ENCODE measurements around the gene NSD1. TPM values are rescaled to one million over a fixed set of nuclear protein-coding genes. Genes with fewer than 3 reads are reported as not detected.

Gene NSD1
- total and polyA plus RNA-seq, 10 of the 15 experiments (the other 5 are each of a cell fraction or from before 2014, with no cell fraction given): 7.0 to 57.9 (median 30.4) TPM

- intact Hi-C loops (cut with micrococcal nuclease; ENCODE audit: unreplicated experiment): no loop called here
- FAIRE-seq (no peak), DNase-seq (ENCODE audit: low read depth, low spot score) (no peak), ATAC-seq (no peak)
- SMC1A ChIA-PET (ENCODE audit: uncharacterized antibody, unreplicated experiment): interaction anchor here (0.6 to 2.0 kb wide), 9 partner anchors 9 to 44 kb away, joined by 3 to 7 read pairs (median 3); no protein-coding TSS in a partner anchor
- Histone ChIP-seq H3K4me3 (peak overlapping the region; percentile 53), H3K36me3 (ENCODE audit: control insufficient read depth in 2 of 2, insufficient read depth in 2 of 2, low read length in 1 of 2) (peaks cover 0 to 13% of the 10 kb centered on the region in 2 experiments; a peak in 2 of 4 replicates), H3K27me3 (replicated peaks in 1 of 2; ENCODE audit: control insufficient read depth in 2 of 2, insufficient read depth in 2 of 2, low read length in 1 of 2) (no peaks in the 10 kb centered on the region), H2AFZ (ENCODE audit: control insufficient read depth, low read depth, low read length) (no peak overlapping the region), H3K27ac (ENCODE audit: control insufficient read depth, insufficient read depth) (no peak overlapping the region), H3K9me3 (replicated peaks; ENCODE audit: control insufficient read depth, insufficient read depth, low read length) (no peaks in the 10 kb centered on the region), H3K9ac (ENCODE audit: control insufficient read depth, insufficient read depth, low read length) (0 out of 2 replicates have a peak overlapping the region, but pooled peaks have one; percentile 5), H4K20me1 (ENCODE audit: control insufficient read depth, insufficient read depth) (0 out of 2 replicates have a peak, but pooled peaks cover 3% of the 10 kb centered on the region), H3K4me1 (ENCODE audit: control insufficient read depth, insufficient read depth, low read length) (peaks cover 10% of the 10 kb centered on the region), H3K4me2 (ENCODE audit: control insufficient read depth, insufficient read depth) (peak overlapping the region; percentile 53; the same call in 1 of the 2 replicates), H3K79me2 (ENCODE audit: control insufficient read depth, insufficient read depth, low read length) (peaks cover 62% of the 10 kb centered on the region)
- POLR2A ChIA-PET: interaction anchor here (0.5 to 1.1 kb wide), 3 partner anchors 12 to 83 kb away, joined by 3 to 5 read pairs (median 3); no protein-coding TSS in a partner anchor
- BruUV-seq (replicated peaks): no TSS peak
- CTCF ChIA-PET: interaction anchor here (0.8 to 2.9 kb wide), 8 partner anchors 22 to 233 kb away, joined by 3 to 13 read pairs (median 4); no protein-coding TSS in a partner anchor
- RAD21 ChIA-PET (ENCODE audit: unreplicated experiment): interaction anchor here (0.8 to 1.2 kb wide), 3 partner anchors 22 to 28 kb away, joined by 3 to 4 read pairs (median 3); no protein-coding TSS in a partner anchor
- WGBS (ENCODE audit: insufficient coverage, insufficient replicate concordance, low lambda C conversion rate, missing lambda C conversion rate): 88% methylated on average over 4 of the region's 4 CpGs
- TF ChIP-seq STAT1 (conservative IDR thresholded peaks at IDR 0.05) (no peak), SPI1 (IDR thresholded peaks at IDR 0.05; ENCODE audit: borderline replicate concordance, insufficient read depth, low read depth, low read length) (no peak), CBX5 (IDR thresholded peaks at IDR 0.05; ENCODE audit: low read depth) (no peak), ZNF217 (IDR thresholded peaks at IDR 0.05) (no peak), ZNF274 (IDR thresholded peaks at IDR 0.05; ENCODE audit: insufficient read depth, insufficient read length) (no peak), PAX5 (IDR thresholded peaks at IDR 0.05; ENCODE audit: borderline replicate concordance, low read depth, low read length) (no peak), POU2F2 (IDR thresholded peaks at IDR 0.05; ENCODE audit: borderline replicate concordance, low read depth, low read length) (no peak)
- in situ Hi-C loops (cut with MboI): no loop called here
Observed at GRCh38 chr5:177346820-177347219, 213.2 kb downstream of the NSD1 start.

GRCh38 chr5:177347699-177348098 lies 214.1 kb downstream of the NSD1 start:
- ATAC-seq: no peak
- WGBS (ENCODE audit: insufficient coverage, insufficient replicate concordance, low lambda C conversion rate, missing lambda C conversion rate): 79% methylated on average over 4 of the region's 4 CpGs
- Histone ChIP-seq H4K20me1 (ENCODE audit: control insufficient read depth, insufficient read depth) (0 out of 2 replicates have a peak, but pooled peaks cover 3% of the 10 kb centered on the region), H3K9ac (ENCODE audit: control insufficient read depth, insufficient read depth, low read length) (no peak overlapping the region; the same call in 1 of the 2 replicates), H3K4me1 (ENCODE audit: control insufficient read depth, insufficient read depth, low read length) (peaks cover 13% of the 10 kb centered on the region), H3K79me2 (ENCODE audit: control insufficient read depth, insufficient read depth, low read length) (peaks cover 62% of the 10 kb centered on the region), H3K36me3 (ENCODE audit: control insufficient read depth in 2 of 2, insufficient read depth in 2 of 2, low read length in 1 of 2) (peaks cover 0 to 13% of the 10 kb centered on the region in 2 experiments; a peak in 2 of 4 replicates), H3K27ac (ENCODE audit: control insufficient read depth, insufficient read depth) (no peak overlapping the region), H3K4me2 (ENCODE audit: control insufficient read depth, insufficient read depth) (peak overlapping the region; percentile 53), H3K9me3 (replicated peaks; ENCODE audit: control insufficient read depth, insufficient read depth, low read length) (no peaks in the 10 kb centered on the region), H3K4me3 (peak overlapping the region; percentile 53; the same call in 1 of the 2 replicates), H3K27me3 (replicated peaks in 1 of 2; ENCODE audit: control insufficient read depth in 2 of 2, insufficient read depth in 2 of 2, low read length in 1 of 2) (no peaks in the 10 kb centered on the region), H2AFZ (ENCODE audit: control insufficient read depth, low read depth, low read length) (no peak overlapping the region)
- TF ChIP-seq NR2F1 (conservative IDR thresholded peaks at IDR 0.05) (no peak), YY1 (IDR thresholded peaks at IDR 0.05; ENCODE audit: low read depth, low read length) (no peak), CBX3 (IDR thresholded peaks at IDR 0.05; ENCODE audit: borderline replicate concordance, low read depth) (no peak), PRDM15 (CRISPR knock-in tag; IDR thresholded peaks at IDR 0.05) (no peak), FOS (IDR thresholded peaks at IDR 0.05; ENCODE audit: borderline replicate concordance, extremely low read depth, insufficient read length) (no peak)
- no peak for DNase-seq (ENCODE audit: low read depth, low spot score)
- ChIA-PET SMC1A (ENCODE audit: uncharacterized antibody, unreplicated experiment) (interaction anchor here (0.6 to 2.0 kb wide), 7 partner anchors 8 to 154 kb away, joined by 3 to 8 read pairs (median 4); no protein-coding TSS in a partner anchor), RAD21 (ENCODE audit: unreplicated experiment) (no interaction called here), POLR2A (no interaction called here), CTCF (interaction anchor here (0.6 to 2.9 kb wide), 6 partner anchors 21 to 234 kb away, joined by 3 to 13 read pairs (median 4); no protein-coding TSS in a partner anchor)
- in situ Hi-C loops (cut with MboI) (no loop called here), intact Hi-C loops (cut with micrococcal nuclease; ENCODE audit: unreplicated experiment) (no loop called here)
- no peak for FAIRE-seq
- no TSS peak for BruUV-seq (replicated peaks)
